Fibroblast of lung (primary cell): ENCODE measurements around the gene KCNN3. TPM values are rescaled to one million over a fixed set of nuclear protein-coding genes. Genes with fewer than 3 reads are reported as not detected.

Experiments used
- DNase-seq, 2 donors: peaks; one replicate each; pipeline versions ENCODE4 v3.0.0 to v3.0.0-alpha.2; 2010; ENCODE audit warnings: low read depth in 2 of 2
- H2AFZ ChIP-seq: 2 replicates; pipeline ENCODE4 v1.5.1; 2012; ENCODE audit warnings: low read length, control low read depth, inconsistent platforms
- H3K27ac ChIP-seq: 2 replicates; pipeline ENCODE4 v1.5.1; 2011; ENCODE audit warnings: low read length, control low read depth; ENCODE audit not compliant: insufficient read depth
- H3K27me3 ChIP-seq: 2 replicates; pipeline ENCODE4 v1.5.1; 2011; ENCODE audit warnings: mild to moderate bottlenecking, low read length; ENCODE audit not compliant: control insufficient read depth, insufficient read depth
- H3K36me3 ChIP-seq: 2 replicates; pipeline ENCODE4 v1.5.1; 2011; ENCODE audit warnings: low read length; ENCODE audit not compliant: control insufficient read depth, insufficient read depth
- H3K4me1 ChIP-seq: 2 replicates; pipeline ENCODE4 v1.5.1; 2011; ENCODE audit warnings: low read length; ENCODE audit not compliant: control insufficient read depth, insufficient read depth; ENCODE audit errors: extremely low read depth
- H3K4me2 ChIP-seq: 2 replicates; pipeline ENCODE4 v1.5.1; 2011; ENCODE audit warnings: low read length, control low read depth; ENCODE audit not compliant: insufficient read depth; ENCODE audit errors: extremely low read depth
- H3K4me3 ChIP-seq, 4 experiments: fragments of 200-600 bp in 1 of 4; sonication (generic) in 1 of 4; replicated peaks in 1 of 4; 2 replicates each; pipeline ENCODE4 v1.5.1; 2011 to 2016; ENCODE audit warnings: low read length in 4 of 4, low read depth in 3 of 4, mild to moderate bottlenecking in 3 of 4, control low read depth in 2 of 4, inconsistent platforms in 1 of 4, mixed read lengths in 1 of 4; ENCODE audit not compliant: insufficient read depth in 1 of 4; ENCODE audit errors: control extremely low read depth in 1 of 4
- H3K79me2 ChIP-seq: 2 replicates; pipeline ENCODE4 v1.5.1; 2012; ENCODE audit warnings: mild to moderate bottlenecking, low read length, inconsistent platforms; ENCODE audit not compliant: control insufficient read depth, insufficient read depth
- H3K9ac ChIP-seq: 2 replicates; pipeline ENCODE4 v1.5.1; 2011; ENCODE audit warnings: mild to moderate bottlenecking, low read length, control low read depth; ENCODE audit not compliant: insufficient read depth
- H3K9me3 ChIP-seq: 2 replicates; pipeline ENCODE4 v1.5.1; 2012; ENCODE audit warnings: low read depth, low read length; ENCODE audit not compliant: control insufficient read depth, insufficient read depth
- H4K20me1 ChIP-seq: 2 replicates; pipeline ENCODE4 v1.5.1; 2011; ENCODE audit warnings: low read length; ENCODE audit not compliant: control insufficient read depth, insufficient read depth; ENCODE audit errors: extremely low read depth
- CTCF ChIP-seq, 2 donors: IDR thresholded peaks in 1 of 2; conservative IDR thresholded peaks in 1 of 2; 1 replicate in 1 of 2; 2 replicates in 1 of 2; pipeline ENCODE4 v1.5.1; 2011 to 2012; ENCODE audit warnings: low read length in 2 of 2, control low read depth in 1 of 2, inconsistent platforms in 1 of 2, low read depth in 1 of 2, mild to moderate bottlenecking in 1 of 2
- EZH2 ChIP-seq: IDR thresholded peaks from 2 replicates; pipeline ENCODE4 v1.5.1; 2012; ENCODE audit warnings: low read length, control low read depth, mild to moderate bottlenecking; ENCODE audit errors: missing control alignments
- polyA plus RNA-seq, 2 donors: library from polyadenylated mRNA; depleted of rRNA in 1 of 2; stranded (reverse) in 1 of 2; unstranded in 1 of 2; fragments of >200 nt; gene quantifications; 2 replicates each; pipeline ENCODE4 v1.2.1, GENCODE V29; 2011 to 2012; ENCODE audit warnings: missing spikeins in 1 of 2
- total RNA-seq: library from RNA; depleted of rRNA; stranded (reverse); fragments of >200 nt; gene quantifications from 2 replicates; pipeline ENCODE4 v1.2.1, GENCODE V29; 2014

The KCNN3 gene
- total and polyA plus RNA-seq, 2 donors (not counting 1 experiment from before 2014, with no cell fraction given), result not detected

DNA sequence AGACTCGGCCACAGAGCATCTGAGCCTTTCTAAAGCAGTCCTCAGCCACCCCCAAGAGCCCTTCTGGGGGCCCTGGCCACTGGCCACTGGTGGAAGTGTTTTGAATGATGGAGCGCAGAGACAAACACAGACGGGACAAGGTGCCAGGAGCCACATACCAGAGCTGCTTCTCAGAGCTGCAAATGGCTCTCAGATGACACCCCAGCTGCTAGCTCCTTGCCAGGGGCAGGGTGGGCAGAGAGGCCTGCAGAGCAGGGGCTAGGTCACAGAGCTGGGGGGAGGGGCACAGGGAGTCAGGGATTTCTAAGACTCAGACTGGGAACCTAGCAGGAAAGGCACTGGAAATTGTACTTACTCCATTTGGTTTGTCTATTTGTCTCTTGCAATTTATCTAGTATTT lies 30.4 kb downstream of the KCNN3 start:
- Histone ChIP-seq H3K79me2 (no peaks in the 10 kb centered on the region), H3K4me2 (no peak overlapping the region), H3K9me3 (no peaks in the 10 kb centered on the region), H3K4me3 (no peak overlapping the region), H2AFZ (no peak overlapping the region), H3K36me3 (no peaks in the 10 kb centered on the region), H3K27ac (no peak overlapping the region), H3K27me3 (peaks cover 10% of the 10 kb centered on the region), H4K20me1 (no peaks in the 10 kb centered on the region), H3K4me1 (no peaks in the 10 kb centered on the region), H3K9ac (no peak overlapping the region)
- TF ChIP-seq CTCF (conservative IDR thresholded peaks at IDR 0.05 in 1 of 2, IDR thresholded peaks at IDR 0.05 in 1 of 2; ENCODE audit: low read depth in 1 of 2, low read length in 2 of 2) (no peak), EZH2 (no peak)
- peak in 1 of 2 donors; percentile 25 for DNase-seq

GRCh38 chr1:154838988-154839387 lies 31.1 kb downstream of the KCNN3 start:
- no peaks in the 10 kb centered on the region for H3K36me3 ChIP-seq
- H3K9me3 ChIP-seq, result no peaks in the 10 kb centered on the region
- no peaks in the 10 kb centered on the region for H4K20me1 ChIP-seq
- no peaks in the 10 kb centered on the region for H3K4me1 ChIP-seq
- no peak overlapping the region for H3K27ac ChIP-seq
- peaks cover 12% of the 10 kb centered on the region for H3K27me3 ChIP-seq
- no peak overlapping the region for H3K9ac ChIP-seq
- no peak for TF ChIP-seq EZH2
- TF ChIP-seq CTCF (conservative IDR thresholded peaks at IDR 0.05 in 1 of 2, IDR thresholded peaks at IDR 0.05 in 1 of 2; ENCODE audit: low read depth in 1 of 2, low read length in 2 of 2), result no peak
- no peak for DNase-seq
- H3K4me2 ChIP-seq, result no peak overlapping the region
- no peaks in the 10 kb centered on the region for H3K79me2 ChIP-seq
- no peak overlapping the region for H3K4me3 ChIP-seq
- no peak overlapping the region for H2AFZ ChIP-seq

- H3K36me3 ChIP-seq, result no peaks in the 10 kb centered on the region
- H3K9ac ChIP-seq, result no peak overlapping the region
- H3K79me2 ChIP-seq, result no peaks in the 10 kb centered on the region
- TF ChIP-seq CTCF (conservative IDR thresholded peaks at IDR 0.05 in 1 of 2, IDR thresholded peaks at IDR 0.05 in 1 of 2; ENCODE audit: low read depth in 1 of 2, low read length in 2 of 2), result no peak
- no peak for TF ChIP-seq EZH2
- H2AFZ ChIP-seq, result no peak overlapping the region
- no peaks in the 10 kb centered on the region for H3K4me1 ChIP-seq
- no peak overlapping the region for H3K4me2 ChIP-seq
- no peaks in the 10 kb centered on the region for H3K9me3 ChIP-seq
- H3K27ac ChIP-seq, result no peak overlapping the region
- no peak overlapping the region for H3K4me3 ChIP-seq
- no peak for DNase-seq
- H4K20me1 ChIP-seq, result no peaks in the 10 kb centered on the region
- H3K27me3 ChIP-seq, result peaks cover 12% of the 10 kb centered on the region
Measured at GRCh38 chr1:154838461-154838860, 31.6 kb downstream of the KCNN3 start.
